Activated T-helper 1 cell treated with anti-CD3 and anti-CD28 coated beads, Interleukin-12 subunit alpha, Interleukin-12 subunit beta, Interleukin-2, Interleukin-4 antibody, amounts not matched to agents 30 ng/mL and 10 ng/mL and 1 ng/mL, durations not matched to agents 14 hours and 24 hours and 36 hours (primary cell): ENCODE results near the gene PIK3CG. TPM values are rescaled to one million over a fixed set of nuclear protein-coding genes. Genes with fewer than 3 reads are reported as not detected.
"Not testable (repeated sequence)": the region's sequence is repeated elsewhere in the genome, so short reads cannot be mapped to it uniquely, and the experiment has no call there.

Source experiments
- DNase-seq: peaks from one replicate; pipeline ENCODE4 v3.0.0; 2021; ENCODE audit warnings: low spot score
- H3K27ac Mint-ChIP-seq: one replicate; pipeline ENCODE4 v1.8.0; 2021; ENCODE audit warnings: mild to moderate bottlenecking, mixed read lengths
- H3K27me3 Mint-ChIP-seq: one replicate; pipeline ENCODE4 v1.8.0; 2022; ENCODE audit warnings: mild to moderate bottlenecking, moderate library complexity, mixed read lengths; ENCODE audit not compliant: insufficient read depth
- H3K36me3 Mint-ChIP-seq: one replicate; pipeline ENCODE4 v1.8.0; 2021; ENCODE audit warnings: low read depth, mixed read lengths
- H3K4me1 Mint-ChIP-seq: one replicate; pipeline ENCODE4 v1.8.0; 2021; ENCODE audit warnings: low read depth, mixed read lengths
- H3K4me3 Mint-ChIP-seq: one replicate; pipeline ENCODE4 v1.8.0; 2021; ENCODE audit warnings: mild to moderate bottlenecking, moderate library complexity, mixed read lengths
- H3K9me3 Mint-ChIP-seq: one replicate; pipeline ENCODE4 v1.8.0; 2021; ENCODE audit warnings: mixed read lengths
- intact Hi-C: fragments of 100-400 bp; cut with micrococcal nuclease; formaldehyde crosslinking; loops from one replicate; pipeline ENCODE4 v1.15.1; 2024
- total RNA-seq: library from RNA; stranded (reverse); gene quantifications from 2 replicates; pipeline ENCODE4 v1.2.3, GENCODE V29; 2022

PIK3CG gene
- total RNA-seq, 1 donor from 2014 or later, result 38.7 TPM

DNA sequence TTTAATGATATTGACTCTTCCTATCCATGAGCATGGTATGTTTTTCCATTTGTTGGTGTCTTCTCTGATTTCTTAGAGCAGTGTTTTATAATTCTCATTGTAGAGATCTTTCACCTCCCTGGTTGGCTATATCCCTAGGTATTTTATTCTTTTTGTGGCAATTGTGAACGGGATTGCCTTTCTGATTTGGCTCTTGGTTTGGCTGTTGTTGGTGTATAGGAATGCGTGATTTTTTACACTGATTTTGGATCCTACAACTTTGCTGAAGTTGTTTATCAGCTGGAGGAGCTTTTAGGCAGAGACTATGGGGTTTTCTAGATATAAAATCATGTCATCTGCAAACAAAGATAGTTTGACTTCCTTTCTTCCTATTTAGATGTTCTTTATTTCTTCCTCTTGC lies 33.9 kb downstream of the PIK3CG start:
- H3K27ac Mint-ChIP-seq, intact Hi-C loops, H3K27me3 Mint-ChIP-seq, H3K4me3 Mint-ChIP-seq, DNase-seq: not testable (repeated sequence)
- Mint-ChIP-seq H3K9me3 (peaks cover 22% of the 10 kb centered on the region), H3K36me3 (peaks cover 53% of the 10 kb centered on the region), H3K4me1 (peaks cover 31% of the 10 kb centered on the region)

DNA sequence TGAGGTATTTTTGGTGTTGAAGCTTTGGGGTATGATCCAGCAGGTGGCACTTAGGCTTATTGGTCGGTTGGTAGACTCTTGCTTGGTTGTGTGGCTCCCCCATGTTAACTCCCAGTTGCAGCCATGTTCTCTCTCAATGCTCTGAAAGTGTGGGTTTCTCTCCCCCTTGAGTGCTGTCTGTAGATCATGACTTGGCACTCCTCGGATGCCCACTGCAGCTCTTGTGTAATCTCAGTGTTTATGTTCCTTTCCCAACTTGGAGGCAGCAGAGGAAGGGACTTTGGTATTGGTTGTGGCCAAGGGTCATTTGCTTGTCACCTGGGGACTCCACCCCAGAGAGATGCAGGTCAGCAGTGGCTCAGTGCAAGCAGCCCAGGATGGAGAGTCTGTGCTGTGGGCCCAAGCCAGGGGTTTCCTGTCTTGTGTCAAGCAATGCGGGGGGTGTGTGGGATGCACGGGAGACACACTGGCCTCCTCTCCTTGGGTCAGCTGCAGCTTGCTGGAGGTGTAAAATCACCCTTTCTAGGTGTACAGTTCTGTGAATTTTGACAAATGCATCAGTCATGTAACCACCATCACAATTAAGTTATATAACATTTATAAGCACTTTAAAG lies 36.9 kb downstream of the PIK3CG start:
- Mint-ChIP-seq H3K9me3 (peaks cover 22% of the 10 kb centered on the region), H3K27ac (no peak overlapping the region), H3K27me3 (no peaks in the 10 kb centered on the region), H3K4me1 (peaks cover 17% of the 10 kb centered on the region), H3K36me3 (peaks cover 55% of the 10 kb centered on the region), H3K4me3 (no peak overlapping the region)
- intact Hi-C loops, result no loop called here
- DNase-seq, result no peak

DNA sequence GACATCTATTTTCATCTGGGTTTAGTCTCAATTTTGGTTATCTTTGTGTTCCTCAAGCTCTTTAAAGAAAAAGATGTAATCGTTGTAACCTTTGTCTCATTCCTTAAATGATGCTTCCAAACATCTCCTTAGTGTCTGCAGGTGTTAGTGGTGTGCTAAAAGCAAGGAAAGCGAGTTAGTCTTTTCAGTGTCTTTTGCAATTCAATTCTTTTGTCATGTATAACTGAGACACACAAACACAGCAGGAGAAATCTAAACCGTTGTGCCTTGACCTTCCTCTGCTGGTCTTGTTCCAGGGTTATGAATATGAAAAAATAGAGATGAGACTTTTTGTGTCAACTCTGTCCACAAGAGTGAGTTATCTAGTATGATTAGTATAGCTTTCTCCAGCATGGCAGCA lies 40.7 kb downstream of the PIK3CG start:
- Mint-ChIP-seq H3K4me3 (no peak overlapping the region), H3K36me3 (peaks cover 31% of the 10 kb centered on the region), H3K27ac (no peak overlapping the region), H3K9me3 (no peaks in the 10 kb centered on the region), H3K4me1 (peaks cover 1% of the 10 kb centered on the region), H3K27me3 (no peaks in the 10 kb centered on the region)
- DNase-seq, result no peak
- intact Hi-C loops, result no loop called here

DNA sequence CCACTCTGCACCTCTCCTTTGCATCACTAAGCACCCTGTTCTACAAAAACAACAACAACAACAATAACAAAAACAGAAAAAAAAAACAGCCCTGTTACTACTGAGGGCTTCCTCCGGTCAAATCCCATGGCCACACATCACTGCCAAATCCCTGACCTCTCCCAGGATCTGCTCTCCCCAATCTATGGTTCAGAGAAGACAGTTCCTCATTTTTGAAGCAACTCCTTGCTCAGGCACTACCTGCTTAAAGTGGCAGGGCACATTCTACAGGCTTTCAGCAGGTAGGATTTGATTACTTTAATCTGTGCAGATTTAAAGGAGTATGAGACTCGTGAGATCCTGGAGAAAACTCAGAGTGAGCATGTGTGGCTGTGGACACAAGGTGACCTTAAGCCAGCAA lies 46.9 kb downstream of the PIK3CG start:
- Mint-ChIP-seq H3K9me3 (no peaks in the 10 kb centered on the region), H3K36me3 (peaks cover 6% of the 10 kb centered on the region), H3K27me3 (peaks cover 2% of the 10 kb centered on the region), H3K4me1 (peaks cover 5% of the 10 kb centered on the region), H3K4me3 (no peak overlapping the region), H3K27ac (no peak overlapping the region)
- intact Hi-C loops, result no loop called here
- DNase-seq, result no peak

DNA sequence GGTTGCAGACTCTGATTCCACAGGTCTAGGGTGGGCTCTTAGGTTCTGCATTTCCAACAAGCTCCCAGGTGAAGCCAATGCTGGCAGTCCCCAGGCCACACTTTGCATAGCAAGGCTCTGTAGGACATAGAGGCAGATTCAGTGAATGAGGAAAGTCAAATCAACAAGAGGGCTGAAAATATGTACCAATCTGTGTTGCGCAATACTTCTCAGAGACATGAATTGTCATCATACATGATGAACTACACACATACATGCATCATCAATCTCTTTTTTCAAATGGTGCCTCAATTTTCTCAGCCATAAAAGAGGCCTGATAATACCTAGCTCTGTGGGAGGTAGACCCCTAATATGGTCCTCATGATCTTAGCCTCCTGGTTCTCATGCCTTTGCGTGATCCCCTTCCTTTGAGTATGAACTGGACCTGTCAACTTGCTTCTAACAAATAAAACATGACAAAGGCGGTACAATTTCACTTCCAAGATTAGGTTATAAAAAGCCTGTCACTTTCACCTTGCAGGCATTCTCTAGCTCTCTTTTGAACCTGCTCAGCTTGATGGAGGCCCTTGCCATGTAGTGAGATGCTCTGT lies 49.0 kb downstream of the PIK3CG start:
- intact Hi-C loops, result no loop called here
- H3K4me1 Mint-ChIP-seq, result peaks cover 5% of the 10 kb centered on the region

DNA sequence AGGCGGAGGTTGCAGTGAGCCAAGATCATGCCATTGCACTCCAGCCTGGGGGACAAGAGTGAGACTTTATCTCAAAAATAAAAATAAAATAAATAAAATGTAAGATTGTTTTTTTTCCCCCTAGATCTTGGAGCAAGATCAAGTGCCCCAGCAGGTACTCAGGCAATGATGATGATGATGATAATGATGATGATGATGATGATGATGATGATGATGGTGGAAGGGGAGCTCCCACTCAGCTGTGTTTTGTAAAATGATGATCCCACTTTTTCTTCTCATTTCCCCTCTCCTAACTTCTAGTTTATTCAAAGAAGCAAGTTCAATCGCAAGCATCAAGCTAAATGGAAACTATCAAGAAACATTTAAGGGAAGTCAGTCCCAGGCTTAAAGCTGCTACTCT lies 50.3 kb downstream of the PIK3CG start:
- Mint-ChIP-seq H3K27ac (no peak overlapping the region), H3K4me3 (no peak overlapping the region), H3K9me3 (peaks cover 8% of the 10 kb centered on the region), H3K36me3 (no peaks in the 10 kb centered on the region), H3K27me3 (peaks cover 2% of the 10 kb centered on the region), H3K4me1 (peaks cover 5% of the 10 kb centered on the region)
- intact Hi-C loops, result no loop called here
- no peak for DNase-seq

More for the DNA sequence above, 49.0 kb downstream of the PIK3CG start:
- Mint-ChIP-seq H3K27me3 (peaks cover 2% of the 10 kb centered on the region), H3K9me3 (no peaks in the 10 kb centered on the region), H3K4me3 (no peak overlapping the region), H3K27ac (no peak overlapping the region), H3K36me3 (no peaks in the 10 kb centered on the region)
- no peak for DNase-seq

DNA sequence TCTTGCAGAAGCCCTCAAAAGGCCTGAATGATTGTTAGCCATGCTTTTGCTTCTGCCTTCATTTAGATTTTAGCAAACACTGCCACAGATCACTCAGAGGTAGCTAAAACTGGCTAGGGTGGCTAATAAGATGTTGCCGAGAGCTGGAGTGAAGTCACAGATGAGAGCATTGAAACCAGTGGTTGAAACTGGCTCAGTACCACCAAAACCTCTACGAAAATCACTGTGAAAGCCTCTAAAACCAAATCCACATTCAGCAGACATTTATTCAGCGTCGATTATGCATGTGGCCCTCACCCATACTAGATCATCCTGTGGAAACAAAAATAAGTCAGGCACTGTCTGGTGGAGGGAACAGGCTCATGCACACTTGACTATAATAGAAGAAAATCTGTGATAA lies 50.8 kb downstream of the PIK3CG start:
- Mint-ChIP-seq H3K27ac (no peak overlapping the region), H3K4me3 (no peak overlapping the region), H3K4me1 (peaks cover 5% of the 10 kb centered on the region), H3K9me3 (peaks cover 10% of the 10 kb centered on the region), H3K36me3 (no peaks in the 10 kb centered on the region), H3K27me3 (peaks cover 2% of the 10 kb centered on the region)
- intact Hi-C loops, result no loop called here
- DNase-seq, result no peak

DNA sequence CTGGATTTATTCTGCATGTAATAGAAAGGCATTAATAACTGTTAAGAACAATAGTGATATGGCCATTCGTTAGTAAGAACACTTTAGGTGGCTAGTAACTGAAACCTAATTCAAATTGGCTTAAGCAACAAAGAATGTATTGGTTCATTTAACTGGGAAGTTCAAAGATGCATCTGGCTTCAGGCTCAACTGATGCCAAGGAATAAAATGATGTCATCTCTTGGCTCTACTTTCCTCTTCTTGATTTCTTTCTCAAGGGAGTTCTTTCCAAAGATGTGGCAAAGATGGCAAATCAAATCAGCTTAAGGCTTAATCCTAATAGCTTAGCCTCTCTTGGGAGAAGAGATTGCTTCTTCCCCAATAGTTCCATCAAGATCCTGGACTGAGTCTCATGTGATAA lies 51.6 kb downstream of the PIK3CG start:
- no peak for DNase-seq
- peaks cover 15% of the 10 kb centered on the region for H3K9me3 Mint-ChIP-seq

DNA sequence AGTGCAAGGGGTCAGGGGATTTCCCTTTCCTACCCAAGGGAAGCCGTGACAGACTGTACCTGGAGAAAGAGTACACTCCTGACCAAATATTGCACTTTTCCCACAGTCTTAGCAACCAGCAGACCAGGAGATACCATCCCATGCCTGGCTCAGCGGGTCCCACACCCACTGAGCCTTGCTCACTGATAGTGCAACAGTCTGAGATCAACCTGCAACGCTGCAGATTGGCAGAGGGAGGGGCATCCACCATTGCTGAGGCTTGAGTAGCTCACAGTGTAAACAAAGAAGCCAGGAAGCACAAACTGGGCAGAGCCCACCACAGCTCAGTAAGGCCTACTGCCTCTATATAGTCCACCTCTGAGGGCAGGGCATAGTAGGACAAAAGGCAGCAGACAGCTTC lies 53.9 kb downstream of the PIK3CG start:
- Mint-ChIP-seq H3K4me1 (peaks cover 5% of the 10 kb centered on the region), H3K36me3 (no peaks in the 10 kb centered on the region), H3K4me3 (no peak overlapping the region), H3K27me3 (peaks cover 4% of the 10 kb centered on the region), H3K9me3 (peaks cover 25% of the 10 kb centered on the region), H3K27ac (no peak overlapping the region)
- intact Hi-C loops, result no loop called here
- DNase-seq, result no peak

More for the DNA sequence above, 51.6 kb downstream of the PIK3CG start:
- H3K4me3 Mint-ChIP-seq, result no peak overlapping the region
- no peaks in the 10 kb centered on the region for H3K36me3 Mint-ChIP-seq
- peaks cover 2% of the 10 kb centered on the region for H3K27me3 Mint-ChIP-seq
- no peak overlapping the region for H3K27ac Mint-ChIP-seq
- H3K4me1 Mint-ChIP-seq, result peaks cover 5% of the 10 kb centered on the region
- intact Hi-C loops, result no loop called here

DNA sequence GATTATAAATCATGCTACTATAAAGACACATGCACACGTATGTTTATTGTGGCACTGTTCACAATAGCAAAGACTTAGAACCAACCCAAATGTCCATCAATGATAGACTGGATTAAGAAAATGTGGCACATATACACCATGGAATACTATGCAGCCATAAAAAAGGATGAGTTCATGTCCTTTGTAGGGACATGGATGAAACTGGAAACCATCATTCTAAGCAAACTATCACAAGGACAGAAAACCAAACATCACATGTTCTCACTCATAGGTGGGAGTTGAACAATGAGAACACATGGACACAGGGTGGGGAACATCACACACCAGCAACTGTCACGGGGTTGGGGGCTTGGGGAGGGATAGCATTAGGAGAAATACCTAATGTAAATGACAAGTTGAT lies 59.4 kb downstream of the PIK3CG start:
- H3K36me3 Mint-ChIP-seq, H3K27ac Mint-ChIP-seq, intact Hi-C loops, H3K4me1 Mint-ChIP-seq, H3K27me3 Mint-ChIP-seq, DNase-seq, H3K4me3 Mint-ChIP-seq: not testable (repeated sequence)
- peaks cover 25% of the 10 kb centered on the region for H3K9me3 Mint-ChIP-seq

DNA sequence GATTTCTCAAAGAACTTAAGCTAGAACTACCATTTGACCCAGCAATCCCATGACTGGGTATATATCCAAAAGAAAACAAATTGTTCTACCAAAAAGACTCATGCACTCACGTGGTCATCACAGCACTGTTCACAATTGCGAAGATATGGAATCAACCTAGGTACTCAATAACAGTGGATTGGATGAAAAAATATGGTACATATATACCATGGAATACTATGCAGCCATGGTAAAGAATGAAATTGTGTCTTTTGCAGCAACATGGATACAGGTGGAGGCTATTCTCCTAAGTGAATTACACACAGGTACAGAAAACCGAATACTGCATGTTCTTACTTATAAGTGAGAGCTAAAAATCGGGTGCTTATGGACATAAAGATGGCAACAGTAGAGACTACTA lies 61.8 kb downstream of the PIK3CG start:
- no peak for DNase-seq
- Mint-ChIP-seq H3K4me3 (no peak overlapping the region), H3K27me3 (peaks cover 4% of the 10 kb centered on the region), H3K36me3 (no peaks in the 10 kb centered on the region), H3K9me3 (peaks cover 8% of the 10 kb centered on the region), H3K27ac (no peak overlapping the region), H3K4me1 (no peaks in the 10 kb centered on the region)
- intact Hi-C loops, result no loop called here

DNA sequence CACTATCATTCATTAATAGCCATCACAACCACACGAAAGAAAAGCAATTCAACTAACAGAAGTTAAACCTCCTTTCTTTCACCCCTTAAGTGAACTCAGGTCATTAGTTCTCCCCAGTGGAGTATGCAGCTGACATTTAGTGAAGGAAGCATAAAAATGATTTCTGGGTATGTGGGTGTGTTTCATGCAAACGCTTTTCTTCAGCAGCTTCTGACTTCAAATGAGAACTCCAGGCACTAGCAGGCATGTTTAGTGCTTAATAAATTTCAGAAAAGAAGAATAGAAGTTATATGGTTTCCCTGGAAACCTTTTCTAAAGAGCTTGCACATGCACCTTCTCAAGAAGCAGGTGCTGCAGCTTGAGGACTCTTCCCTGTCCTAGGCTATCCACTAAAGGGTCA lies 62.5 kb downstream of the PIK3CG start:
- H3K4me1 Mint-ChIP-seq, result no peaks in the 10 kb centered on the region
- no peak overlapping the region for H3K27ac Mint-ChIP-seq
- DNase-seq, result no peak
- no peak overlapping the region for H3K4me3 Mint-ChIP-seq
- H3K27me3 Mint-ChIP-seq, result peaks cover 2% of the 10 kb centered on the region
- no peaks in the 10 kb centered on the region for H3K36me3 Mint-ChIP-seq
- intact Hi-C loops, result no loop called here
- H3K9me3 Mint-ChIP-seq, result peaks cover 4% of the 10 kb centered on the region

DNA sequence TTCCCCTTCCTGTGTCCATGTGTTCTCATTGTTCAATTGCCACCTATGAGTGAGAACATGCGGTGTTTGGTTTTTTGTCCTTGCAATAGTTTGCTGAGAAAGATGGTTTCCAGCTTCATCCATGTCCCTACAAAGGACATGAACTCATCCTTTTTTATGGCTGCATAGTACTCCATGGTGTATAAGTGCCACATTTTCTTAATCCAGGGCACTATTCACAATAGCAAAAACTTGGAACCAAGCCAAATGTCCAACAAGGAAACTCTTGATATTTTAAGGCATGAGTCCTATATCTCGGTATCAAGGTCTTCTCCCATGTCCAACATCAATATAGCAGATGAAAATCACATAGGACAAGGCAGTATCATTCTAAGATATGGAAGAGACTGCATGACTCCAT lies 64.5 kb downstream of the PIK3CG start:
- H3K9me3 Mint-ChIP-seq, H3K4me1 Mint-ChIP-seq, H3K27ac Mint-ChIP-seq, H3K36me3 Mint-ChIP-seq, intact Hi-C loops, H3K27me3 Mint-ChIP-seq, H3K4me3 Mint-ChIP-seq, DNase-seq: not testable (repeated sequence)

DNA sequence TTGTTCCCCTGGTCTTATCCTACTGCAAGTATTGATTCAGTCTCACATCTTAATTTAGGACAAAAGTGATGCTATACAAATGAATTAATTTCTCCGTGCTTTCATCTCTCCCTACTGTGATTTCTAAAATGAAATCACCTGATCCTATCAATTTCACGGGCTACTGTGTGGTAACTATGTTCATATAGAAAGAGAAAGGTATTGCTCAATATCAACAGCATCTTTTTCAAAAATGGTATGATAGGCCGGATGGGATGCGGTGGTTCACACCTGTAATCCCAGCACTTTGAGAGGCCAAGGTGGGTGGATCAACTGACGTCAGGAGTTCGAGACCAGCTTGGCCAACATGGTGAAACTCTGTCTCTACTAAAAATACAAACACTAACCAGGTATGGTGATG lies 71.2 kb downstream of the PIK3CG start:
- Mint-ChIP-seq H3K27ac (no peak overlapping the region), H3K4me1 (no peaks in the 10 kb centered on the region), H3K27me3 (no peaks in the 10 kb centered on the region), H3K4me3 (no peak overlapping the region), H3K36me3 (no peaks in the 10 kb centered on the region), H3K9me3 (no peaks in the 10 kb centered on the region)
- intact Hi-C loops, result no loop called here
- no peak for DNase-seq
